ENCODE measurements around the gene ATP13A2. TPM values are rescaled to one million over a fixed set of nuclear protein-coding genes. Genes with fewer than 3 reads are reported as not detected.

ATP13A2 gene
- total RNA-seq, 1 donor: 40.2 TPM

DNA sequence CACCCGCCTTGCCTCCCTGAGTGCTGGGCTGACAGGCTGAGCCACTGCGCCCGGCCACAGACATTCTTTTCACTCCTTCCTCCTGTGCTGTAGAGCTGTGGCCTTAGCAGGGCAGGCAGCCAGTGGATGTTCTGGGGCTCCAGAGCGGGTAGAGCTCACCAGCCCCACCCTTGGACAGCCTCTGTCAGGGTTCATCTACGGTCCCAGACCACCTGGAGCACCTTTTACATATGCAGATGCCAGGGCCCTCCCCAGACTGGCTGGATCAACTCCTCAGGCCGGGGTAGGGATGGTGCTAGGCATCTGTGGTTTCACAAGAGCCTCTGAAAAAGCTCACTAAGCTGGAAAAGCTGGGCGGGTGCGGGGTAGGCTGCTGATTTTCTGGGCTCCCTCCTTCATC, 4.6 kb downstream of the ATP13A2 start:
- TF ChIP-seq, protein P1, sequence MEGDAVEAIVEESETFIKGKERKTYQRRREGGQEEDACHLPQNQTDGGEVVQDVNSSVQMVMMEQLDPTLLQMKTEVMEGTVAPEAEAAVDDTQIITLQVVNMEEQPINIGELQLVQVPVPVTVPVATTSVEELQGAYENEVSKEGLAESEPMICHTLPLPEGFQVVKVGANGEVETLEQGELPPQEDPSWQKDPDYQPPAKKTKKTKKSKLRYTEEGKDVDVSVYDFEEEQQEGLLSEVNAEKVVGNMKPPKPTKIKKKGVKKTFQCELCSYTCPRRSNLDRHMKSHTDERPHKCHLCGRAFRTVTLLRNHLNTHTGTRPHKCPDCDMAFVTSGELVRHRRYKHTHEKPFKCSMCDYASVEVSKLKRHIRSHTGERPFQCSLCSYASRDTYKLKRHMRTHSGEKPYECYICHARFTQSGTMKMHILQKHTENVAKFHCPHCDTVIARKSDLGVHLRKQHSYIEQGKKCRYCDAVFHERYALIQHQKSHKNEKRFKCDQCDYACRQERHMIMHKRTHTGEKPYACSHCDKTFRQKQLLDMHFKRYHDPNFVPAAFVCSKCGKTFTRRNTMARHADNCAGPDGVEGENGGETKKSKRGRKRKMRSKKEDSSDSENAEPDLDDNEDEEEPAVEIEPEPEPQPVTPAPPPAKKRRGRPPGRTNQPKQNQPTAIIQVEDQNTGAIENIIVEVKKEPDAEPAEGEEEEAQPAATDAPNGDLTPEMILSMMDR (IDR thresholded peaks at IDR 0.05; ENCODE audit: insufficient read depth, low read depth, low read length): no peak

DNA sequence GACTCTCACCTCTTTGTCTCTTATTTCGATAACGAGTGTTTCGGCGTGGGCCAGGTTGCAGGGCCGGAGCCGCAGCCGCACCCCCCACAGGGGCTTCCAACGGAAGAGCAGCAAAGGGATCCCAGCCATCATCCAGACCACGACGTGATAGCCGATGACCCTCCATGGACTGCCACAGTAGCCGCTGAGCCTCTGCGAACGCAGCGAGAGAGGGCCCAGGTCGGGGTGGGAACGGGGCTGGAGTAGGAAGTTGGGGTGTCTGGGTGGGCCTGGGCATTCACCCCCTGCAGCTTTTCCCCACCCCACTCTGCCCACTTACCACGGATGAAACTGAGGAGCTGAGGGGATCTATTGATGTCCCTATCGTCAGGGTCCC, 6.4 kb downstream of the ATP13A2 start:
- DNase-seq (ENCODE audit: low read depth): no peak
- TF ChIP-seq, protein P1 (IDR thresholded peaks at IDR 0.05; ENCODE audit: insufficient read depth, low read depth, low read length): no peak
- no peak overlapping the region for H3K4me3 ChIP-seq (ENCODE audit: low read depth, low read length)

More for the DNA sequence above, 4.6 kb downstream of the ATP13A2 start:
- no peak for DNase-seq (ENCODE audit: low read depth)
- no peak overlapping the region for H3K4me3 ChIP-seq (ENCODE audit: low read depth, low read length)

GRCh38 chr1:17004466-17005364, 7.0 kb downstream of the ATP13A2 start:
- H3K4me3 ChIP-seq (ENCODE audit: low read depth, low read length): no peak overlapping the region
- DNase-seq (ENCODE audit: low read depth): no peak
- TF ChIP-seq, protein P1 (IDR thresholded peaks at IDR 0.05; ENCODE audit: insufficient read depth, low read depth, low read length): peak; percentile 2

DNA sequence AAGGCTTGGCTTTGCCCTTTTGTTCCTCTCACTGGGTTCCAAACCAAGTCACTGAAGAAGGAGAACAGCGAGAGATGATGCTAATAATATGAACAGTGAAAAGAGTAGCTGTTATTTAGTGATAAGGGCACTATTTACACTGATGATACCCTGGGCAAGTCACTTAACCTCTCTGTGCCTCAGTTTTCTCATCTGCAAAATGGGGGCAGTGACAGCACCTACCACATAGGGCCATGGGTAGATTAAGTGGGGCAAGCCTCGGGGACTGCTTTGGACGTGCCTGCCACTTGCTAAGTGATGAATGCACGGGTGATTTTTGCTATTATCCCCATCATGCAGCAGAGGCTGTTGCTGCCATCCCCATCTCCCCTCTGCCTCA, 9.2 kb downstream of the ATP13A2 start:
- DNase-seq (ENCODE audit: low read depth): no peak
- H3K4me3 ChIP-seq (ENCODE audit: low read depth, low read length): no peak overlapping the region
- TF ChIP-seq, protein P1 (IDR thresholded peaks at IDR 0.05; ENCODE audit: insufficient read depth, low read depth, low read length): no peak

- no peak overlapping the region for H3K4me3 ChIP-seq (ENCODE audit: low read depth, low read length)
- TF ChIP-seq, protein P1 (IDR thresholded peaks at IDR 0.05; ENCODE audit: insufficient read depth, low read depth, low read length): no peak
- DNase-seq (ENCODE audit: low read depth): no peak
Observed at GRCh38 chr1:17001760-17002523, 9.8 kb downstream of the ATP13A2 start.

GRCh38 chr1:16999863-17000262, 11.9 kb downstream of the ATP13A2 start:
- H3K4me3 ChIP-seq (ENCODE audit: low read depth, low read length): no peak overlapping the region
- TF ChIP-seq, protein P1 (IDR thresholded peaks at IDR 0.05; ENCODE audit: insufficient read depth, low read depth, low read length): no peak
- no peak for DNase-seq (ENCODE audit: low read depth)
